T-helper 17 cell (primary cell): ENCODE results near the gene RAC3. TPM values are rescaled to one million over a fixed set of nuclear protein-coding genes. Genes with fewer than 3 reads are reported as not detected.

ENCODE experiments used
- ATAC-seq: fragments of 150-1000 bp; cut with Tn5 transposase; 2 replicates; pipeline ENCODE4 v1.10.0; 2021; ENCODE audit warnings: mild to moderate bottlenecking, moderate library complexity
- DNase-seq, 3 donors: peaks; one replicate each; pipeline versions ENCODE4 v3.0.0 to v3.0.0-alpha.2; 2020 to 2021
- H3K9me3 ChIP-seq: one replicate; pipeline ENCODE4 v1.7.0; 2013; ENCODE audit warnings: low read length, mild to moderate bottlenecking; ENCODE audit not compliant: control insufficient read depth, poor library complexity, severe bottlenecking
- H3K27ac Mint-ChIP-seq: one replicate; pipeline ENCODE4 v1.8.0; 2022; ENCODE audit warnings: mild to moderate bottlenecking, moderate library complexity, mixed read lengths
- H3K27me3 Mint-ChIP-seq: one replicate; pipeline ENCODE4 v1.8.0; 2022; ENCODE audit warnings: mixed read lengths
- H3K36me3 Mint-ChIP-seq: one replicate; pipeline ENCODE4 v1.8.0; 2022; ENCODE audit warnings: low read depth, mixed read lengths
- H3K4me1 Mint-ChIP-seq: one replicate; pipeline ENCODE4 v1.8.0; 2022; ENCODE audit warnings: mild to moderate bottlenecking, mixed read lengths
- H3K4me3 Mint-ChIP-seq: one replicate; pipeline ENCODE4 v1.8.0; 2022; ENCODE audit warnings: mild to moderate bottlenecking, moderate library complexity, mixed read lengths
- total RNA-seq, 4 donors: library from RNA in 2 of 4; stranded (reverse) in 2 of 4; gene quantifications; one replicate each; pipeline ENCODE4 v1.2.3 and lab custom pipeline; 2022 to 2026

Gene RAC3
- total RNA-seq (1 to 10 TPM; 2.6 to 3.1 TPM), total RNA-seq (lab: John Stamatoyannopoulos, UW) (1.4 to 3.0 reads per million in 2 donors)

- DNase-seq (no peak), ATAC-seq (peak; percentile 5)
- Mint-ChIP-seq H3K27ac (no peak within 1 kb of the TSS), H3K36me3 (no peaks in the 10 kb centered on the region), H3K4me3 (peak within 1 kb of the TSS; percentile 93), H3K27me3 (no peaks in the 10 kb centered on the region), H3K4me1 (peaks cover 10% of the 10 kb centered on the region)
- no peaks in the 10 kb centered on the region for H3K9me3 ChIP-seq
Measured at GRCh38 chr17:82031303-82031884, at the start of gene RAC3. TSS of gene RAC3 (plus strand) at chr17:82031678. CDS start at chr17:82031762, 84 bp downstream.

DNA sequence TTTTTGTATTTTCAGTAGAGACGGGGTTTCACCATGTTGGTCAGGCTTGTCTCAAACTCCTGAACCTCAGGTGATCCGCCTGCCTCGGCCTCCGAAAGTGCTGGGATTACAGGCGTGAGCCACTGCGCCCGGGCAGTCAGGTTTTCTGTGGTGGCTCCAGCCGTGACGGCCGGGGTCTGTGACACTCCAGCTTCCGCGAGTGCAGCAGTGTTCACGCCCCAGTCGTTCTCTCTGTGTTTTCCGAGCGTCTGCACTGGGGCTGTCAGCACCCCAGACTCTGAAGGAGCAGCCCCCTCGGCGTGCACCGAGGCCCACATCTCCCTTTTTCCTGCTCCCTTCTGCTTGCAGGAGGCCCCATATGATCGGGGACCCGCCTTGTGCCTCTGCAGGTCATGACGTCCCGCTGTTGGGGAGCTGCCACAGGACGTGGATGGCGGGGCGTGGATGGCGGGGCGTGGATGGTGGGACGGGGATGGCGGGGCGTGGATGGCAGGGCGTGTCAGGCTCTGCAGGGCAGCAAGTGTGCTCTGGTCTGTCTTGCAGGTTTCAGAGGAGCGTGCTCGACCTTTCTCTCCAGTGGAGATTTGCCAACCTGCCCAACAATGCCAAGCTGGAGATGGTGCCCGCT lies 48.4 kb upstream of the RAC3 start:
- peaks cover 17% of the 10 kb centered on the region for H3K4me1 Mint-ChIP-seq
- no peaks in the 10 kb centered on the region for H3K27me3 Mint-ChIP-seq
- DNase-seq (no peak), ATAC-seq (no peak)
- no peaks in the 10 kb centered on the region for H3K9me3 ChIP-seq
- H3K4me3 Mint-ChIP-seq = no peak overlapping the region
- peaks cover 8% of the 10 kb centered on the region for H3K36me3 Mint-ChIP-seq
- H3K27ac Mint-ChIP-seq = no peak overlapping the region

- Mint-ChIP-seq H3K27ac (no peak overlapping the region), H3K36me3 (peaks cover 8% of the 10 kb centered on the region), H3K27me3 (no peaks in the 10 kb centered on the region), H3K4me1 (peaks cover 14% of the 10 kb centered on the region), H3K4me3 (no peak overlapping the region)
- DNase-seq (no peak), ATAC-seq (no peak)
- no peaks in the 10 kb centered on the region for H3K9me3 ChIP-seq
Measured at GRCh38 chr17:81983639-81984373, 47.7 kb upstream of the RAC3 start.

GRCh38 chr17:81984773-81985410 lies 46.6 kb upstream of the RAC3 start:
- peaks cover 14% of the 10 kb centered on the region for H3K4me1 Mint-ChIP-seq
- H3K9me3 ChIP-seq = no peaks in the 10 kb centered on the region
- H3K4me3 Mint-ChIP-seq = no peak overlapping the region
- ATAC-seq (no peak), DNase-seq (no peak)
- H3K36me3 Mint-ChIP-seq = peaks cover 8% of the 10 kb centered on the region
- H3K27me3 Mint-ChIP-seq = no peaks in the 10 kb centered on the region
- no peak overlapping the region for H3K27ac Mint-ChIP-seq

- H3K9me3 ChIP-seq = no peaks in the 10 kb centered on the region
- ATAC-seq = no peak
- no peak overlapping the region for H3K27ac Mint-ChIP-seq
- H3K4me1 Mint-ChIP-seq = peaks cover 12% of the 10 kb centered on the region
- no peak for DNase-seq
- peaks cover 8% of the 10 kb centered on the region for H3K36me3 Mint-ChIP-seq
- no peak overlapping the region for H3K4me3 Mint-ChIP-seq
- H3K27me3 Mint-ChIP-seq = no peaks in the 10 kb centered on the region
Measured at GRCh38 chr17:81986606-81987005, 44.9 kb upstream of the RAC3 start.

GRCh38 chr17:81987161-81987770 lies 44.2 kb upstream of the RAC3 start:
- ATAC-seq (no peak), DNase-seq (no peak)
- Mint-ChIP-seq H3K27me3 (no peaks in the 10 kb centered on the region), H3K36me3 (peaks cover 8% of the 10 kb centered on the region), H3K4me1 (peaks cover 12% of the 10 kb centered on the region), H3K27ac (no peak overlapping the region), H3K4me3 (no peak overlapping the region)
- H3K9me3 ChIP-seq = no peaks in the 10 kb centered on the region

DNA sequence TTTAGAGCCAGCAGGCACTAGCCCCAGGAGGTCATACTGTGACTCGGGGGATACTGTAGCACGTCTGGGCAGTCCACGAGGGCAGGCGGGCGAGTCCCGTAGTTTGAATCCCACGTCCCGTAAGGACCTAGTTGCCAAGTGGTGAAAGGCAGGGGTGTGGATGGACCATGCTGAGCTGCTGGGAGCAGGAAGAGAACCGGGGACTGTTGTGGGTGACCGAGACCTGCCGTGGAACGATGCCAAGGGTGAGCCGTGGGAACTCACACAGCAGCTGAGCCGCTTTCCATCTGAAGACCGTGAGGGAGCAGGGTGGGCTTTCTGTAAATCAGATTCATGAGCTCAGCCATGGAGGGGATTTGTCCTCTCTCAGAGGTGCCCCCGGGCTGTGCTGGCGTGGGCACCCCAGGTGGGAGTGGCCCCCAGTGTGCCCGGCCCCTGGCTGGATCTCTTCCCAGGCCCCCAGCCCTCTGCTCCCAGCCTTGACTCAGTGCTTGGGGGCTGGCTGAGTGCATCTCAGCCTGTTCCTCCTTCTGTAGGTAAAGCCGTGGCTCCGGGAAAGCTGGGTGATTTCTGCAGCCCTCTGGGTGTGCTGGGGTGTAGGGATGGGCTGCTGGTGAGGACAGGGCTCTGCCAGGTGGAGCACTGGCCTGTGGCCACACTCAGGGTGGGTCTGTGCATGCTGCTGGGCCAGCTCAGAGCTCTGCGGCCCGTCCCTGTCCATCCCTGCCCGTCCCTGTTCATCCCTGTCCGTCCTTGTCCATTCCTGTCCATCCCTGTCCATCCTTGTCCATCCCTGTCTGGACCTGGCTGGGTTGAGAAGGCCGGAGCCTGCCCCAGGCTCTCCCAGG lies 40.4 kb upstream of the RAC3 start:
- H3K27me3 Mint-ChIP-seq = no peaks in the 10 kb centered on the region
- no peak overlapping the region for H3K27ac Mint-ChIP-seq
- no peak overlapping the region for H3K4me3 Mint-ChIP-seq
- no peaks in the 10 kb centered on the region for H3K36me3 Mint-ChIP-seq
- no peaks in the 10 kb centered on the region for H3K9me3 ChIP-seq
- no peak for ATAC-seq
- H3K4me1 Mint-ChIP-seq = peaks cover 4% of the 10 kb centered on the region
- DNase-seq = no peak

GRCh38 chr17:81991684-81992305 lies 39.7 kb upstream of the RAC3 start:
- Mint-ChIP-seq H3K36me3 (no peaks in the 10 kb centered on the region), H3K4me3 (no peak overlapping the region), H3K4me1 (peaks cover 4% of the 10 kb centered on the region), H3K27me3 (no peaks in the 10 kb centered on the region), H3K27ac (no peak overlapping the region)
- no peaks in the 10 kb centered on the region for H3K9me3 ChIP-seq
- no peak for ATAC-seq
- no peak for DNase-seq

DNA sequence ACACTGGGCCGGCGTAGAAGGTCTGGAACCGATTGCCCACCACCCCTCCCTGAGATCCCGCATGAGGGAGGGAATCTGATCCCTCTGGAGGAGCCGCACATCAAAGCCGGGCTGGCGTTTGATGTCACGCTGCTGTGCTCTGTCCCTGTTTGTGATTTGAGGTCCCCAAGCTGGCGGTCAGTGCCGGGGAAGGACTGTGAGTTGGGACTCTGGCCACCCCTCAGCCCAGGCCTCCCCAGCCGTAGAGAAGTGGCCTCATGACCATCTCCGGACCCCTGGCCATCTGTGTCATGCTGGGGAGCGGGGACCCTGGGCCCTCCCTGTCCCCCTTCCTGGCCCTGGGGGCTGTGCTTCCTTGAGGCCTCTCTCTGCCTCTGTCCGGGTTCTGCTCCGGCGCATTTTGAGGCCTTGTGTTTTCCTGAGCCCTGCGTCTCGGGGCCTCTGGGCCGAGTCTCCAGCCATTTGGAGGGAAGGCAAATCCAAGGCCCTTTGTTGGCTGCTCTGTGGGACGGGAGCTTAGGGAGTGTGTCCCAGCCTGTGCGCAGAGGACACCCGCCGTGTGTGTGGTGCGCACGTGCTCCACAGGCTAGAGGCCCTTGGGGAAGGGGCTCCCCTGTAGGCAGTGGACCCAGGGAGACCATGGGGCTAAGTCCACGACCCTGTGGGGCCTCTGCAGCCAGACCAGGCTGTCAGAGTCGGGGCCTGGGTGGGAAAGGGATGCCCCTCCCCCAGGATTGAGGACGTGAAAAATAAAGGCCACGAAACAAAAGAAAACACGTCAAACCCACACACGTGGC lies 39.0 kb upstream of the RAC3 start:
- ATAC-seq (no peak), DNase-seq (no peak)
- H3K9me3 ChIP-seq = no peaks in the 10 kb centered on the region
- H3K4me3 Mint-ChIP-seq = no peak overlapping the region
- H3K27me3 Mint-ChIP-seq = no peaks in the 10 kb centered on the region
- H3K27ac Mint-ChIP-seq = no peak overlapping the region
- peaks cover 4% of the 10 kb centered on the region for H3K4me1 Mint-ChIP-seq
- H3K36me3 Mint-ChIP-seq = no peaks in the 10 kb centered on the region

GRCh38 chr17:81993729-81994592 lies 37.5 kb upstream of the RAC3 start:
- no peaks in the 10 kb centered on the region for H3K9me3 ChIP-seq
- ATAC-seq (no peak), DNase-seq (no peak)
- Mint-ChIP-seq H3K36me3 (no peaks in the 10 kb centered on the region), H3K27me3 (no peaks in the 10 kb centered on the region), H3K4me3 (no peak overlapping the region), H3K4me1 (peaks cover 7% of the 10 kb centered on the region), H3K27ac (peak overlapping the region; percentile 19)
